BJ (cell line): ENCODE data around the gene PCNX2. TPM values are rescaled to one million over a fixed set of nuclear protein-coding genes. Genes with fewer than 3 reads are reported as not detected.

Experiments
- CTCF ChIA-PET: fragments of 350-600 bp; formaldehyde crosslinking; extraction: SDS; loops from one replicate; lab custom pipeline; 2021; ENCODE audit warnings: antibody characterized with exemption, inconsistent platforms; lab: Yijun Ruan, JAX
- POLR2A ChIA-PET: fragments of 300-600 bp; sonication (Branson Sonifier 250); formaldehyde crosslinking; extraction: SDS; loops from one replicate; lab custom pipeline; 2021; ENCODE audit warnings: antibody characterized with exemption; lab: Charles Lee
- DNase-seq: peaks from one replicate; pipeline ENCODE4 v3.0.0-alpha.2; 2011; ENCODE audit warnings: low read depth
- H3K27me3 ChIP-seq: 2 replicates; pipeline ENCODE4 v1.6.0; 2011; ENCODE audit warnings: low read length; ENCODE audit not compliant: control insufficient read depth, insufficient read depth
- H3K36me3 ChIP-seq: 2 replicates; pipeline ENCODE4 v1.5.1; 2011; ENCODE audit warnings: low read length; ENCODE audit not compliant: control insufficient read depth, insufficient read depth
- H3K4me3 ChIP-seq: 2 replicates; pipeline ENCODE4 v1.5.1; 2011; ENCODE audit warnings: low read depth, mild to moderate bottlenecking, control low read depth, low read length
- CTCF ChIP-seq: IDR thresholded peaks from 2 replicates; pipeline ENCODE4 v1.5.1; 2011; ENCODE audit warnings: low read depth, mild to moderate bottlenecking, control low read depth, inconsistent platforms, low read length, moderate library complexity; ENCODE audit not compliant: insufficient read depth
- polyA plus RNA-seq: library from polyadenylated mRNA; depleted of rRNA; stranded (reverse); fragments of >200 nt; gene quantifications from 2 replicates; pipeline ENCODE4 v1.2.3, GENCODE V29; 2011

PCNX2 gene
- polyA plus RNA-seq, 1 experiment, result 10.1 TPM

GRCh38 chr1:233230011-233230410, 65.5 kb downstream of the PCNX2 start:
- TF ChIP-seq CTCF, result no peak
- ChIA-PET CTCF (interaction anchor here (0.6 to 0.9 kb wide), 2 partner anchors 15 to 115 kb away, joined by 3 read pairs; no protein-coding TSS in a partner anchor), POLR2A (no interaction called here)
- DNase-seq, result no peak
- no peak overlapping the region for H3K4me3 ChIP-seq
- H3K36me3 ChIP-seq, result peaks cover 2% of the 10 kb centered on the region
- no peaks in the 10 kb centered on the region for H3K27me3 ChIP-seq

GRCh38 chr1:233229288-233229687, 66.2 kb downstream of the PCNX2 start:
- CTCF ChIA-PET, result interaction anchor here (1.2 kb wide), 1 partner anchor 1387 kb away, joined by 3 read pairs; no protein-coding TSS in a partner anchor
- TF ChIP-seq CTCF, result no peak
- POLR2A ChIA-PET, result no interaction called here
- DNase-seq, result no peak
- Histone ChIP-seq H3K27me3 (no peaks in the 10 kb centered on the region), H3K36me3 (peaks cover 2% of the 10 kb centered on the region; the same call in 1 of the 2 replicates), H3K4me3 (no peak overlapping the region)

GRCh38 chr1:233227930-233228465, 67.5 kb downstream of the PCNX2 start:
- ChIA-PET POLR2A (no interaction called here), CTCF (interaction anchor here (0.7 to 1.2 kb wide), 3 partner anchors 9 to 1385 kb away, joined by 3 read pairs; no protein-coding TSS in a partner anchor)
- TF ChIP-seq CTCF, result no peak
- H3K27me3 ChIP-seq, result no peaks in the 10 kb centered on the region
- no peak overlapping the region for H3K4me3 ChIP-seq
- no peak for DNase-seq
- H3K36me3 ChIP-seq, result peaks cover 2% of the 10 kb centered on the region; the same call in 1 of the 2 replicates

- ChIA-PET POLR2A (no interaction called here), CTCF (interaction anchor here (1.2 kb wide), 1 partner anchor 17 kb away, joined by 3 read pairs; no protein-coding TSS in a partner anchor)
- no peak for TF ChIP-seq CTCF
- DNase-seq, result no peak
- no peak overlapping the region for H3K4me3 ChIP-seq
- peaks cover 2% of the 10 kb centered on the region for H3K36me3 ChIP-seq
- no peaks in the 10 kb centered on the region for H3K27me3 ChIP-seq
These were observed 71.2 kb downstream of the PCNX2 start for GRCh38 chr1:233224311-233224710.

- H3K36me3 ChIP-seq, result no peaks in the 10 kb centered on the region; the same call in 1 of the 2 replicates
- no peak overlapping the region for H3K4me3 ChIP-seq
- DNase-seq, result no peak
- ChIA-PET CTCF (interaction anchor here (0.7 kb wide), 1 partner anchor 22 kb away, joined by 3 read pairs; no protein-coding TSS in a partner anchor), POLR2A (no interaction called here)
- no peak for TF ChIP-seq CTCF
- H3K27me3 ChIP-seq, result no peaks in the 10 kb centered on the region
These were observed 77.7 kb downstream of the PCNX2 start for GRCh38 chr1:233217832-233218231.
